Effector memory CD4-positive, alpha-beta T cell (primary cell): Measurements from ENCODE around the gene INPP5B.
"Not testable (repeated sequence)": the region's sequence is repeated elsewhere in the genome, so short reads cannot be mapped to it uniquely, and the experiment has no call there.

Experiments used
- DNase-seq, 3 donors: peaks; one replicate each; pipeline ENCODE4 v3.0.0-alpha.2; 2020
- H3K27ac ChIP-seq: 2 replicates; pipeline ENCODE4 v1.7.0; 2013; ENCODE audit warnings: mild to moderate bottlenecking, low read length, moderate library complexity; ENCODE audit not compliant: insufficient read depth, poor library complexity, severe bottlenecking
- H3K27me3 ChIP-seq: replicated peaks from 2 replicates; pipeline ENCODE4 v1.7.0; 2013; ENCODE audit warnings: mild to moderate bottlenecking, low read length; ENCODE audit not compliant: insufficient read depth, control insufficient read depth, poor library complexity, severe bottlenecking
- H3K36me3 ChIP-seq: 2 replicates; pipeline ENCODE4 v1.7.0; 2013; ENCODE audit warnings: mild to moderate bottlenecking, low read length, moderate library complexity; ENCODE audit not compliant: control insufficient read depth, insufficient read depth
- H3K4me1 ChIP-seq: 2 replicates; pipeline ENCODE4 v1.7.0; 2013; ENCODE audit warnings: low read length, mild to moderate bottlenecking; ENCODE audit not compliant: control insufficient read depth, insufficient read depth, poor library complexity, severe bottlenecking
- H3K4me3 ChIP-seq: 2 replicates; pipeline ENCODE4 v1.7.0; 2013; ENCODE audit warnings: low read length, low read depth, mild to moderate bottlenecking; ENCODE audit not compliant: insufficient read depth, poor library complexity, severe bottlenecking
- H3K9me3 ChIP-seq: 2 replicates; pipeline ENCODE4 v1.7.0; 2013; ENCODE audit warnings: mild to moderate bottlenecking, low read length, moderate library complexity; ENCODE audit not compliant: control insufficient read depth

INPP5B gene

DNA sequence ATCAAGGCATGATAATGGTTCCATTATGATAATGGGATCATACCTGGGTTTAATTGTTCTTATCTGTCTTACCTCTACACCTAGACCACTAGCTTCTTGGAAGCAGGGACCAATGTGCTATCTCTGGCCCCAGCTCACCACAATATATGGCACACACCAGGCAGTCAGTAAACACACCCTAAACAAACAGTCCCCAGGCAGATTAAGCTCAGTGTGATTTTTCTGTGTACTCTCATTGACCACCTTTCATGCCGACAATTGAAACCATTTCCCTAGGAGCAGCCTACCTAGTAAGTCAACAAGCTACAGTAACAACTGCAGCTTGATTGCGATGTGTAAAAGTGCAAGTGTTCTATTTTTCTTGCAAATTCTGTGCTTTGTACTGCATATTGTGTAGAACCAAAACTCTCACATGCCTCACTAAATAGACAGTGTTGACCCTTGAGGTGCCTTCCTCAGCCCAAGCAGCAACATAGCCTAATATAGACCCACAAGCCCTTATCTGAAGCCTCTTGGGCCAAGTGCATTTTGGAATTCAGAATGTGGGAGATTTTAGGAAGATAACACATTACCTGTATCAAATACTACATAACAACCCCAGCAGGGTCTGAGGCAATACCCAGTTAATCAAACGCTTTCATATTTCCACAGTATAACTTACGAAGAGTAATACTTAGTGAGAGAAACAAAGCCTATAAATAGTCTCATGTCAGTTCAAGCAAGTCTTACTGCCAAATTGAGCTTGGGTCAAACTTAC, 32.0 kb downstream of the INPP5B start:
- no peak for DNase-seq
- no peaks in the 10 kb centered on the region for H3K36me3 ChIP-seq
- H3K4me3 ChIP-seq: no peak overlapping the region
- H3K4me1 ChIP-seq: no peaks in the 10 kb centered on the region
- no peak overlapping the region for H3K27ac ChIP-seq
- H3K9me3 ChIP-seq: peaks cover 7% of the 10 kb centered on the region
- no peaks in the 10 kb centered on the region for H3K27me3 ChIP-seq

DNA sequence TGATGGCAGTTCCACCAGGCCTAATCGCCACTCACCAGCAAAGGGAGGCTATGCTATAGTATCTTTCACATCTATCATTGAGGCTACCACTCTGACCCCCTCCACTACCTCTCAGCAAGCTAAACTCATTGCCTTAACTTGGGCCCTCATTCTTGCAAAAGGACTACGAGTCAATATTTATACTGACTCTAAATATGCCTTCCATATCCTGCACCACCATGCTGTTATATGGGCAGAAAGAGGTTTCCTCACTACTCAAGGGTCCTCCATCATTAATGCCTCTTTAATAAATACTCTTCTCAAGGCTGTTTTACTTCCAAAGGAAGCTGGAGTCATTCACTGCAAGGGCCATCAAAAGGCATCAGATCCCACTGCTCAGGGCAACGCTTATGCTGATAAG, 35.4 kb downstream of the INPP5B start:
- not testable (repeated sequence) for H3K27me3 ChIP-seq, H3K4me1 ChIP-seq, H3K4me3 ChIP-seq, H3K36me3 ChIP-seq, DNase-seq, H3K27ac ChIP-seq, H3K9me3 ChIP-seq

DNA sequence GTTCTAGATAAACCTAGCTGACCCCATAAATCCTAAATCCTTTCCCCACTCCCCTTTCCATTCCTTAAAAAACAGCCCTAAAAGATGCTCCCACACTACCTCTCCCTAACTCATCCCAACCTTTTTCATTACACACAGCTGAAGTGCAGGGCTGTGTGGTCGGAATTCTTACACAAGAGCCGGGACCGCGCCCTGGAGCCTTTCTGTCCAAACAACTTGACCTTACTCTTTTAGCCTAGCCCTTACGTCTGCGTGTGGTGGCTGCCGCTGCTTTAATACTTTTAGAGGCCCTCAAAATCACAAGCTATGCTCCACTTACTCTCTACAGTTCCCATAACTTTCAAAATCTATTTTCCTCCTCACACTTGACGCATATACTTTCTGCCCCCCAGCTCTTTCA, 36.0 kb downstream of the INPP5B start:
- not testable (repeated sequence) for DNase-seq, H3K27ac ChIP-seq, H3K4me1 ChIP-seq, H3K9me3 ChIP-seq, H3K4me3 ChIP-seq, H3K27me3 ChIP-seq, H3K36me3 ChIP-seq

DNA sequence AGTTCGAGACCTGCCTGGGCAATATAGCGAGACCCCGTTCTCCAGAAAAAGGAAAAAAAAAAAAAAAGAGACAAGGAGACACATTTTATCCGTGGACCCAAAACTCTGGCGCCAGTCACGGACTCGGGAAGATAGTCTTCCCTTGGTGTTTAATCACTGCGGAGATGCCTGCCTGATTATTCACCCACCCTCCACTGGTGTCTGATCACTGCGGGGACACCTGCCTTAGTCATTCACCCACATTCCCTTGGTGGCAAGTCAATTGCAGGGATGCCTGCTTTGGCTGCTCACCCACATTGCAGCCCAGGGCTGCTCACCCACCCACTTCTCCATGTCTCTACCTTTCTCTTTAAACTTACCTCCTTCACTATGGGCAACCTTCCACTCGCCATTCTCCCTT, 38.3 kb downstream of the INPP5B start:
- not testable (repeated sequence) for H3K27ac ChIP-seq, H3K27me3 ChIP-seq, H3K36me3 ChIP-seq, H3K9me3 ChIP-seq, H3K4me1 ChIP-seq, DNase-seq, H3K4me3 ChIP-seq

DNA sequence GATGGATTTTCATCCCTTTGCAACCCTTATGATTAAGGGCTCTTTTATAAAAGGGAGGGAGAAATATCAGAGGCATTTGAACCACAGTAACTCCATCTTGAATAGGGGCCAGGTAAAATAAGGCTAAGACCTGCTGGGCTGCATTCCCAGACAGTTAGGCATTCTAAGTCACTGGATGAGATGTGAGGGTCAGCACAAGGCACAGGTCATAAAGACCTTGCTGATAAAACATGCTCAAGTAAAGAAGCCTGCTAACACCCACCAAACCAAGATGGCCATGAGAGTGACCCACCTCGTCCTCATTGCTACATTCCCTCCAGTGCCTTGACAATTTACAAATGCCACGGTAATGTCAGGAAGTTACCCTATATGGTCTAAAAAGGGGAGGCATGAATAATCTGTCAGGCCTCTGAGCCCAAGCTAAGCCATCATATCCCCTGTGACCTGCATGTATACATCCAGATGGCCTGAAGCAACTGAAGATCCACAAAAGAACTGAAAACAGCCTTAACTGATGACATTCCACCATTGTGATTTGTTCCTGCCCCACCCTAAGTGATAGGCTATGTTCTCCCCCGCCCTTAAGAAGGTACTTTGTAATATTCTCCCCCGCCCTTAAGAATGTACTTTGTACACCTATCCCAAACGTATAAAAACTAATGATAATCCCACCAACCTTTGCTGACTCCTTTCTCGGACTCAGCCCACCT, 39.3 kb downstream of the INPP5B start:
- H3K27ac ChIP-seq, H3K27me3 ChIP-seq, H3K36me3 ChIP-seq, H3K4me1 ChIP-seq, H3K4me3 ChIP-seq, DNase-seq, H3K9me3 ChIP-seq: not testable (repeated sequence)

DNA sequence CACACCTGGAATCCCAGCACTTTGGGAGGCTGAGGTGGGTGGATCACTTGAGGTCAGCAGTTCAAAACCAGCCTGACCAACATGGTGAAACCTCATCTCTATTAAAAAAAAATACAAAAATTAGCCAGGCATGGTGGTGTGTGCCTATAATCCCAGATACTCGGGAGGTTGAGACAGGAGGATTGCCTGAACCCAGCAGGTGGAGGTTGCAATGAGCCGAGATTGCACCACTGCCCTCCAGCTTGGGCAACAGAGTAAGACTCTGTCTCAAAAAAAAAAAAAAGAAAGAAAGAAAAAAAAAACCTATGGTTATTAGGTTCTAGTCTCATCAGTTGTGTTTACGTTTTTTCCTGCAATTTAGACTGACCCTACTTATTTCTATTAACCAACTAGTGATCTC, 40.3 kb downstream of the INPP5B start:
- DNase-seq, H3K27ac ChIP-seq, H3K36me3 ChIP-seq, H3K27me3 ChIP-seq, H3K4me3 ChIP-seq, H3K9me3 ChIP-seq, H3K4me1 ChIP-seq: not testable (repeated sequence)

DNA sequence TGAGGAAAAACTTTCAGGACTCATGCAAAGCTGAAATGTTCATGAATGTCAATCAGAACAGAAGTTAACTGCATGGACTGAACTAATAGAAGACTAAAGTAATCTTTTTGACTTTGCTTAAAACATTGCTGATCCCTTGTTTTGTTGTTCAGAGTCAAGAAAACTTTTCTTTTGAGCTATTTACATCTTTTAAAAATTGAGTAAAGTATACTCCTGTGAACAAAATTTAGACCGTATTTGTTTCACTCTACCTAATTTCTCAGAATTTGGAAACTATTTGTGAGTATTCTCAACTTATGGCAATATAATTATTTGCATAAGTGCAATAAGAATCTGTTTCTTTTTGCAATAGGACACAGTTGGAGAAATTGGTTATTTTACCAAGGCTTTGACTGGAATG, 41.1 kb downstream of the INPP5B start:
- Histone ChIP-seq H3K4me1 (no peaks in the 10 kb centered on the region), H3K36me3 (no peaks in the 10 kb centered on the region), H3K27me3 (no peaks in the 10 kb centered on the region), H3K9me3 (no peaks in the 10 kb centered on the region), H3K4me3 (no peak overlapping the region), H3K27ac (no peak overlapping the region)
- DNase-seq: no peak

DNA sequence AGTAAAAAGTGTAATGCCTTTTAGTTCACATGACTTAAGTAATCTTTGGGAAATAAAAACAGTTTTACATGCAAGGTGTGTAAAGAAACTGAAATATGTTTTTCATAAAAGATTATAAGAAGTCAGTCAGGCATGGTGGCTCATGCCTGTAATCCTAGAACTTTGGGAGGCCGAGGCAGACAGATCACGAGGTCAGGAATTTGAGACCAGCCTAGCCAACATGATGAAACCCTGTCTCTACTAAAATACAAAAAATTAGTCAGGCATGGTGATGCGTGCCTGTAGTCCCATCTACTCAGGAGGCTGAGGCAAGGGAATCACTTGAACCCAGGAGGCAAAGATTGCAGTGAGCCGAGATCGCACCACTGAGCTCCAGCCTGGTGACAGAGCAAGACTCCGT, 42.9 kb downstream of the INPP5B start:
- H3K27me3 ChIP-seq, H3K36me3 ChIP-seq, H3K27ac ChIP-seq, H3K9me3 ChIP-seq, H3K4me3 ChIP-seq, H3K4me1 ChIP-seq, DNase-seq: not testable (repeated sequence)

DNA sequence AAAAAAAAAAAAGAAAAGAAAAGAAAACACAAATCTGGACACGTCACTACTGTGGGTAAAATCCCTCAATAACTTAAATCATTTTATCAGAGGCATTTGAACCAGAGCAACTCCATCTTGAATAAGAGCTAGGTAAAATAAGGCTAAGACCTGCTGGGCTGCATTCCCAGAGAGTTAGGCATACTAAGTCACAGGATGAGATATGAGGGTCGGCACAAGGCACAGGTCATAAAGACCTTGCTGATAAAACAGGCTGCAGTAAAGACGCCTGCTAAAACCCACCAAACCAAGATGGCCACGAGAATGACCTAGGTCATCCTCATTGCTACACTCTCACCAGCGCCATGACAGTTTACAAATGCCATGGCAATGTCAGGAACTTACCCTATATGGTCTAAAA, 43.9 kb downstream of the INPP5B start:
- H3K27ac ChIP-seq: no peak overlapping the region
- no peak for DNase-seq
- H3K36me3 ChIP-seq: no peaks in the 10 kb centered on the region
- H3K4me3 ChIP-seq: no peak overlapping the region
- H3K9me3 ChIP-seq: no peaks in the 10 kb centered on the region
- no peaks in the 10 kb centered on the region for H3K27me3 ChIP-seq
- H3K4me1 ChIP-seq: no peaks in the 10 kb centered on the region

DNA sequence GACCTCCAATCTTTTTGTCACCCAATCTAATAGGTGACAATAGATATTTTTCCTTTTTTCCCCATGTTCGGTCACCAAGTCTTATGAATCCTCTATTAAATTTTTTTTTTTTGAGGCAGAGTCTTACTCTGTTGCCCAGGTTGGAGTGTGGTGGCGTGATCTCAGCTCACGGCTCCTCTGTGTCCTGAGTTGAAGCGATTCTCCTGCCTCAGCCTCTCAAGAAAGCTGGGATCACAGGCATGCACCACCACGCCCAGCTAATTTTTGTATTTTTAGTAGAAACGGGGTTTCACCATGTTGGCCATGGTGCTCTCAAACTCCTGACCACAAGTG, 45.0 kb downstream of the INPP5B start:
- H3K9me3 ChIP-seq: no peaks in the 10 kb centered on the region
- no peak for DNase-seq
- no peaks in the 10 kb centered on the region for H3K27me3 ChIP-seq
- no peaks in the 10 kb centered on the region for H3K36me3 ChIP-seq
- no peak overlapping the region for H3K27ac ChIP-seq
- H3K4me1 ChIP-seq: no peaks in the 10 kb centered on the region
- H3K4me3 ChIP-seq: no peak overlapping the region
